NT2/D1 (cell line): ENCODE results near the gene CD53.

Experiments
- YY1 ChIP-seq: IDR thresholded peaks from 2 replicates; pipeline ENCODE4 v1.6.1; 2011; ENCODE audit not compliant: insufficient read length, insufficient read depth
- ZNF274 ChIP-seq: IDR thresholded peaks from 2 replicates; pipeline ENCODE4 v1.6.1; 2011; ENCODE audit warnings: mild to moderate bottlenecking, low read depth, low read length

DNA sequence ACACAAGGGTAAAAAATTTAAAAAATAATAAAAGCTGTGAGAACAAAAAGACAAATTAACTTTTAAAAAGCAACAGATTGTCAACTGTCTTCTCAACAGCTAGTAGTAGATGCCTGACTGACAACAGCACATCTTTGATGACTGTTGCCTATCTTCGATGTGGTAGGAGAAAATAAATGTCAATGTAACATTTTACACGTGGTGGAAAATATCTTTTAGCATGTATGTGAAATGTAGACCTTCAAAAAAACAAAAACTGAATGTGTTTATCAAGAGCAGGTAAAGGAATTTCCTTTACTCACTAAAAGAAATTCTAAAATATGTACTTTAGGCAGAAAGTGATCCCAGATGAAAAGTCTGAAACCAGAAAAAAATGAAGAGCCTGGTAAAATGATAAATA, 42.9 kb downstream of the CD53 start:
- TF ChIP-seq YY1: no peak
- no peak for TF ChIP-seq ZNF274
